IPS DF 4.7 (cell line): ENCODE measurements around the gene BOLA2B.
"Not testable (repeated sequence)": the region's sequence is repeated elsewhere in the genome, so short reads cannot be mapped to it uniquely, and the experiment has no call there.

Experiments
- DNase-seq: peaks from one replicate; pipeline ENCODE4 v3.0.0-alpha.2; 2013; ENCODE audit warnings: low spot score; ENCODE audit errors: extremely low read depth

The BOLA2B gene

GRCh38 chr16:30184096-30184890 is 9.2 kb downstream of the BOLA2B start:
- DNase-seq = no peak

GRCh38 chr16:30183233-30184095 is 10.0 kb downstream of the BOLA2B start, which contains the start of gene CORO1A:
Gene CORO1A, plus strand, starts transcription at chr16:30183602. Its CDS starts 1,608 bp downstream, at chr16:30185210.
- no peak for DNase-seq

DNA sequence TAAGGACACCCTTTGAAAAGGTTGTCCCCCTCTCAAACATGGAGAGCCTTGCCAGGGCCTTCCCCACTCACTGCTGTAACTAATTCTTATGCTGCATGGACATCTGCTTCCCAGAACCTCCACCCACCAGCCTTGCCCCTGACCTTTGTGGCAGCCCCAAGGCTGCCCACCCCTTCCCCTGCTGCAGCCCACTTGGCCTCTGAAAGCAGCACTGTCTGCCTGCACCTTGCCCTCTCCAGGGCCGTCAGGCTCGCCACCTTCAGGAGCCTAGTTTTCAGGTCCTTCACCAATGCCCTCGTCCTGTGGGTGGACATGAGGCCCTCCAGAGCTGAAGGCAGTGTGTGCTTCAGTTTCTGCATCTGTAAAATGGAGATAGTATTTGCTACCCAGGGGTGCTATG is 12.7 kb downstream of the BOLA2B start:
- no peak for DNase-seq

- DNase-seq = no peak
Measured at GRCh38 chr16:30179931-30180330, 13.5 kb downstream of the BOLA2B start.

DNA sequence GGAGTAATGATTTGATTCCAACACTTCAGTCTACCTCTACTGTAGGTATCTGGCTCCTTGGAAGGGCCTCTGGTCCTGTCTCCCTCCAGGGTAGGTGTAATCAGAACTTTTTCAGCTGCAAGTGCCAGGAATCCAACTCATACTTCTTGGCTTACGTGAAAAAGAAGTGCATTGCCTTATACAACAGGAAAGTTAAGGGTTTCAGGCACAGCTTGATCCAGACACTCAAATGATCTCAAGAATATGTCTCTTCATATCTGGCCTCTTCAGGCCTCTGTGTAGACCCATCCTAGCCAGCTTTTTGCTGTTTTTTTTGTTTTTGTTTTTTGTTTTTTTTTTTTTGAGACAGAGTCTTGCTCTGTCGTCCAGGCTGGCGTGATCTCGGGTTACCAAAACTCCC is 14.3 kb downstream of the BOLA2B start:
- DNase-seq = no peak

DNA sequence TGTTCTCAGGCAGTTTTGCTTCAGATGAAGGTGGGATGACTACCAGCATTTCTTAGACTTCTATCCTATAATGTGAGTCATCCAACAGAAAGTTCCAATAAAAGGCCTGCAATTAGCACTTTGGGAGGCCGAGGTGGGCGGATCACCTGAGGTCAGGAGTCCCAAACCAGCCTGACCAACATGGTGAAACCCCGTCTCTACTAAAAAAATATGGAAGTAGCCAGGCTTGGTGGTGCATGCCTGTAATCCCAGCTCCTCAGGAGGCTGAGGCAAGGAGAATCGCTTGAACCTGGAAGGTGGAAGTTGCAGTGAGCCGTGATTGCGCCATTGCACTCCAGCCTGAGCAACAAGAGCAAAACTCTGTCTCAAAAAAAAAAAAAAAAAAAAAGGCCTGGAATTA is 16.6 kb downstream of the BOLA2B start:
- not testable (repeated sequence) for DNase-seq

GRCh38 chr16:30173054-30173453 is 20.4 kb downstream of the BOLA2B start:
- DNase-seq = no peak

DNA sequence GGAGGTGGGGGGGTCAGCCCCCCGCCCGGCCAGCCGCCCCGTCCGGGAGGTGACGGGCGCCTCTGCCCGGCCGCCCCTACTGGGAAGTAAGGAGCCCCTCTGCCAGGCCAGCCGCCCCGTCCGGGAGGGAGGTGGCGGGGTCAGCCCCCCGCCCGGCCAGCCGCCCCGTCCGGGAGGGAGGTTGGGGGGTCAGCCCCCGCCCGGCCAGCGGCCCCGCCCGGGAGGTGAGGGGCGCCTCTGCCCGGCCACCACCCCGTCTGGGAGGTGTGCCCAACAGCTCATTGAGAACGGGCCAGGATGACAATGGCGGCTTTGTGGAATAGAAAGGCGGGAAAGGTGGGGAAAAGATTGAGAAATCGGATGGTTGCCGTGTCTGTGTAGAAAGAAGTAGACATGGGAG is 23.3 kb downstream of the BOLA2B start:
- not testable (repeated sequence) for DNase-seq

DNA sequence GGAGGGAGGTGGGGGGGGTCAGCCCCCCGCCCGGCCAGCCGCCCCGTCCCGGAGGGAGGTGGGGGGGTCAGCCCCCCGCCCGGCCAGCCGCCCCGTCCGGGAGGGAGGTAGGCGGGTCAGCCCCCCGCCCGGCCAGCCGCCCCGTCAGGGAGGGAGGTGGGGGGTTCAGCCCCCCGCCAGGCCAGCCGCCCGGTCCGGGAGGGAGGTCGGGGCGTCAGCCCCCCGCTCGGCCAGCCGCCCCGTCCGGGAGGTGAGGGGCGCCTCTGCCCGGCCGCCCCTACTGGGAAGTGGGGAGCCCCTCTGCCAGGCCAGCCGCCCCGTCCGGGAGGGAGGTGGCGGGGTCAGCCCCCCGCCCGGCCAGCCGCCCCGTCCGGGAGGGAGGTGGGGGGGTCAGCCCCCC is 24.1 kb downstream of the BOLA2B start:
- not testable (repeated sequence) for DNase-seq

GRCh38 chr16:30168746-30169145 is 24.7 kb downstream of the BOLA2B start:
- not testable (repeated sequence) for DNase-seq

DNA sequence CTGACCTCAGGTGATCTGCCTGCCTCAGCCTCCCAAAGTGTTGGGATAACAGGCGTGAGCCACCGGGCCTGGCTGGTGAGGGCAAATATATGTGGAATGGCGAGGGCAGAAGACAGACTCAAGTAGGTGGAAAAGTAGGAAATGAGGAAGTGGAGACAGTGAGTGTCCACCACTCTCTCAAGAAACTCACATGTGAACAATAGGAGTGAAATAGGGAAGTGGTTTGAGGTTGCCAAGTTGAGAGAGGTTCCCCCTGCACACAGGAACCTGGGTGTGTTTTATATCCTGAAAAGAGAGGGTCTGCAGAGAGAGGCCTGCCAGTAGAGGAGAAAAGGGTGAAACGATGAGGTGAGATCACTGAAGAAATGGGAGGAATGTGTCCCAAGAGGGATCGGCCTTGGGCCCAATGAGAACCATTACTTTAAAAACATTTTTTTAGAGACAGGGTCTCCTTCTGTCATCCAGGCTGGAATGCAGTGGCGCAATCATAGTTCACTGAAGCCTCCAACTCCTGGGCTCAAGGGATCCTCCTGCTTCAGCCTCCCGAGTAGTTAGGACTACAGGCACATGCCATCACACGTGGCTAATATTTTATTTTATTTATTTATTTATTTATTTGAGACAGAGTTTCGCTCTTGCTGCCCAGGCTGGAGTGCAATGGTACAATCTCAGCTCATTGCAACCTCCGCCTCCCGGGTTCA is 27.1 kb downstream of the BOLA2B start:
- no peak for DNase-seq

GRCh38 chr16:30163538-30163937 is 29.9 kb downstream of the BOLA2B start:
- DNase-seq = no peak

- no peak for DNase-seq
Measured at GRCh38 chr16:30157214-30157613, 36.3 kb downstream of the BOLA2B start.

DNA sequence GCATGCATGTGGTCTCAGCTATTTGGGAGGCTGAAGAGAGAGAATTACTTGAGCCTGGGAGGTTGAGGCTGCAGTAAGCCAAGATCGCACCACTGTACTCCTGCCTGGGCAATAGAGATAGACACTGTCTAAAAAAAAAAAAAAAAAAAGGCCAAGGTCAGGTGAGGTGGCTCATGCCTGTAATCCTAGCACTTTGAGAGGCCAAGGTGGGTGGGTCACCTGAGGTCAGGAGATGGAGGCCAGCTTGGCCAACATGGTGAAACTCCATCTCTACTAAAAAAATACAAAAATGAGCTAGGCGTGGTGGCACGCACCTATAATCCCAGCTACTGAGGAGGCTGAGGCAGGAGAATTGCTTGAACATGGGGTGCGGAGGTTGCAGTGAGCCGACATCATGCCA is 38.3 kb downstream of the BOLA2B start:
- no peak for DNase-seq

DNA sequence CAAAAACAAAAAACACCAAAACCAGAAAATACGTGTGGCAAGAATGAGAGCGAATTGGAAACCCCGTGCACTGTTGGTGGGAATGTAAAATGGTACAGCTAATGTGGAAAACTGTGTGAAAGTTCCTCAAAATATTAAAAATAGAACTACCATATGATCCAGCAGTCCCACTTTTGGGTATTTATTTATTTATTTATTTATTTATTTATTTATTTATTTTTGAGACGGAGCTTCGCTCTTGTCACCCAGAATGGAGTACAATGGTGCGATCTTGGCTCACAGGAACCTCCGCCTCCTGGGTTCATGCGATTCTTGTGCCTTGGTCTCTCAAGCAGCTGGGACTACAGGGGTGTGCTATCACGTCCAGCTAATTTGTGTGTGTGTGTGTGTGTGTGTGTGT is 40.9 kb downstream of the BOLA2B start:
- no peak for DNase-seq

DNA sequence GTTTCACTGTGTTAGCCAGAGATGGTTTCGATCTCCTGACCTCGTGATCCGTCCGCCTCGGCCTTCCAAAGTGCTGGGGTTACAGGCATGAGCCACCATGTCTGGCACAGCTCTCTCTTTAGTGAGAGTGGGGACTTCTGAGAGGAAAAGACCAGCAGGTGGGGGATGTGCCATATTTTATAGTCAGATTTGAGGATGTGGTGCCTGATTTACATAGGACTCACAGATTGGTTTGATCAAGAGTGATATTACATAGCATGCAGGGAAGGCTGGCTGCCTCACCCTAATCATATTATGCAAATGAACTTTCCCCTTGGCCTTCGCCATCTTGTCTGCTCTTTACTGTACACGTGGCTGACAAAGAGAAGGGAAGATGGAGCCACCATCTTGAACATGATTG is 42.4 kb downstream of the BOLA2B start:
- DNase-seq = no peak

GRCh38 chr16:30149250-30149930 is 44.1 kb downstream of the BOLA2B start:
- no peak for DNase-seq

DNA sequence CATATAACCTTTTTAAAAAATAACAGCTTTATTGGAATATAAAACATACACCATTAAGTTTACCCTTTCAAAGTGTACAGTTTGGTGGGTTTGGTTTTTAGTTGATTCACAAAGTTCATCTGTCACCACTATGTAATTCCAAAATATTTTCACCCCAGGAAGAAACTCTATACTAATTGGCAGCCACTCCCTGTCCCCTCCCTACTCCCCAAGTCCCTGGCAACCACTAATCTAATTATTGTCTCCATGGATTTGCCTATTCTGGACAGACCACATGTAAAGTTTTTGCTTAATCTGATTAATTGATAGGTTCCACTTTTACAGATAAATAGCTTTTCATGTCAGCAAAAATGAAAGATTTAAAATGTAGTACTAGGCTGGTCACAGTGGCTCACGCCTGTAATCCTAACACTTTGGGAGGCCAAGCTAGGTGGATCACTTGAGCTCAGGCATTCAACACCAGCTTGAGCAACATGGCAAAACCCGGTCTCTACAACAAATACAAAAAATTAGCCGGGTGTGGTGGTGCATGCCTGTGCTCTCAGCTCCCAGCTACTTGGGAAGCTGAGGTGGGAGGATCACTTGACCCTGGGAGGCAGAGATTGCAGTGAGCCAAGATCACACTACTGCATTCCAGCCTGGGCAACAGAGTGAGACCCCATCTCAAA is 45.5 kb downstream of the BOLA2B start:
- DNase-seq = no peak

DNA sequence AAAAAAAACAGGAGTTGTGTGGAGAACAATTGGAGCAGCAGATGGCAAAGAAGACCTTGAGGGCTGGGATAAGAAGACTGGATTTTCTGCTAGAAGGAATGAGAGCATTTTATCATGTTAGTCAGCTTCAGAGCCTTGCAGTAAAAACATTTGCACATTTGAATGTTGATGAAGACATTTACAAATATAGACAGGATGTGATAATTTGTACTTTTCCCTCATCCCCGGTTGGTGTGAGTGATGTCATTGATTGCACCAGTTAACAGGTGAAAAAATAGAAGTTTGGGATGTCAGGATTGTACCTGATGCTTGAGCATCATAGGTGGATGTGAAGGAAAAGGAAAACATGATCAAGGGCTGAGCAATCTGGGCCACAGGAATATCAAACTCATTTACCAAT is 47.8 kb downstream of the BOLA2B start:
- no peak for DNase-seq

GRCh38 chr16:30144917-30145316 is 48.5 kb downstream of the BOLA2B start:
- DNase-seq = no peak

DNA sequence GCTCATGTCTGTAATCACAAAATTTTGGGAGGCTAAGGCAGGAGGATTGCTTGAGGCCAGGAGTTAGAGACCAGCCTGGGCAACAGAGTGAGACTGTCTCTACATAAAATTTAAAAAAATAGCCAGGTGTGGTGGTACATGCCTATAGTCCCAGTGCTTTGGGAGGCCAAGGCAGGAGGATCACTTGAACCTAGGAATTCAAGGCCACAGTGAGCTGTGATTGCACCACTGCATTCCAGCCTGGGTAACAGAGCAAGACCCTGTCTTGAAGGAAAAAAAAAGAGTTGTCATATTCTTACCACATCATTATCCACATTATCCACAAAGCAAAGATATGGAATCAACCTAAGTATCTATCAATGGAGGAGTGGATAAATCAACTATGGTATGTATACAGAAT is 49.4 kb downstream of the BOLA2B start:
- no peak for DNase-seq
